Kidney capillary endothelial cell (primary cell): Measurements from ENCODE around the gene CTIF.

Source experiments
- DNase-seq: peaks from one replicate; pipeline ENCODE4 v3.0.0-alpha.2; 2018; ENCODE audit warnings: low spot score

Gene CTIF

GRCh38 chr18:48602759-48603390 lies 64.0 kb downstream of the CTIF start:
- no peak for DNase-seq

DNA sequence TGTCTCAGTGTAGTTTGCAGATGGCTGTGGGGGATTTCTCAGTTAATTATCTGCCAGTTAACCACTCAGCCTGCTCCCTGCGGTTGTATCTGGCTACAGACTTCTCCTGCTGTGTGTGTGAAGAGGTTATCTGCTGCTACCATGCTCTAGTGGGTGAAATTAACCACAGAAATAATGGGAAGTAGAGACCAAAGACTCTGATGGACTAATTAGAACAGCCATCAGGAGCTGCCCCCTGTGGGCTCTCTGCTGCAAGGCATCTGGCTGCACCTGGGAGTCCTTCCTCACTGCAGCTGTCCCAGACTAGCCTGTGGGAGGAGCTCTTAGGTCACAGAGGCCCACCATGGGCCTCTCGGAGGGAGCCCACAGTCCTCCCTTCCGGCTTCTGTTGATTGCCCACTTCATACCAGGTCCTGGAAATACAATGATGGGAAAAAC lies 66.6 kb downstream of the CTIF start:
- peak; percentile 18 for DNase-seq

GRCh38 chr18:48607056-48607984 lies 68.5 kb downstream of the CTIF start:
- DNase-seq = no peak

GRCh38 chr18:48608581-48608980 lies 69.8 kb downstream of the CTIF start:
- DNase-seq = no peak

- no peak for DNase-seq
Observed at GRCh38 chr18:48609114-48609513, 70.3 kb downstream of the CTIF start.

DNA sequence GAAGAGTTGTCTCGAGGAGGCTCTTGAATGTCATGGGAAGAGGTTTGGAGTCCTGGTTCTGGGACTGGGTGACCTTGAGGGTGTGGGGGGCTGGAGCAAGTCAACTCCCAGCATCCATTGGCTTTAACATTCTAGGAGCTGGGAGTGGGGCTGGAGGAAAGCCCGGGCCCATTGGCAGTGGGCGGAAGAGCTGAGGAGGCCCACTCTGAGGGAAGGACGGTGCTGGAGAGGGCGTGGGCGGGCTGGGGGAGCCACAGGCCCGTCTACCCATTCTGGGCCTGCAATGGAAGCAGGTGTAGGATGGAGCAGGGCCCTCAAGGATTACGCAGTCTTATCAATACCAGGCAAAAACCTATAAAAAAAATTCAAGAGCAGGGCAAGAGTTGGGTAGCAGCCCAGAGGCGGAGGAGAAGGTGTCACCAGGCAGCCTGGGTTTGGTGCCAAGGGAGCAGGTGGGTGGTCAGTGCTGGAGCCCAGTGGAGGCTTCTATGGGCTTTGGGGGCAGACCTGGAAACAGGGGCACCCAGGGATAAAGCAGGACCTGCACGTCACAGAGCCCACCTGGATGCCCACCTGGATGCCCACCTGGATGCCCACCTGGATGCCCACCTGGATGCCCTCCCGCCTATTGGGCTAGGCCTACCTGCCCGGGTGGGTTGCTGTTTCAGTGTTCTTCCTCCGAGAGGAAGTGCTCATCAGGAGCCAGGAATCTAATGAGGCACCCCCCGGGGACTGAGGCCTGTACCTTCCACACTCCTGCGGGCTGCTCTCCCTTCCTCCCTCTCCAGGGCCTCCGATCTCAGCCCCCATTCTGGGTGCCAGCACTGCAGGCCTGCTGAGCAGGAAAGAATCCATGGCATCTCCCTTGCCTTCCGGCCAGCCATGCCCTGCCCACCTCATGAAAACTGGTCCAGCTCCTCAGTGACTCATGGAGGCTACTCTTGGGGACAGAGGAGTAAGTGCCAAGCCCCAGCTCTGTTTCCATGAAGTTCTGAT lies 71.3 kb downstream of the CTIF start:
- DNase-seq = no peak

- DNase-seq = no peak
Observed at GRCh38 chr18:48611203-48611602, 72.4 kb downstream of the CTIF start.

GRCh38 chr18:48611785-48612480 lies 73.1 kb downstream of the CTIF start:
- DNase-seq = no peak

DNA sequence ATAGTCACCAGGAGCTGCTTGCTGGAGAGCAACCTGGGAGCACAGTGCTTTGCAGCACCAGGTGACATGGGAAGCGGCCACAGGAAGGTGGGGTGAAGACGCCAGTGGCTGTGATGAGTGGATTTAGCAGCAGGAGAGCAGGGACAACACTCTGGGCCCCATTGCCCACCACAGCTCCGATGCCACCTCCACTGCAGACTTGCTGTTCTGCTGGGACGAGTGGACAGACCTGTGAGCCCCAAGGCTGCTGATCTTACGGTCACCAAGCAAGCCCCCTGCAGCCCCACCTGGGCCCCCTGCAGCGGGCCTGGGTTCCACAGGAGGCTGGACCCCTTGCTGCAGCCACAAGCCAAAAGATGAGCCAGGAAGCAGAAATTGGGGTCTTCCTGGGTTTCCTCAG lies 73.7 kb downstream of the CTIF start:
- no peak for DNase-seq

DNA sequence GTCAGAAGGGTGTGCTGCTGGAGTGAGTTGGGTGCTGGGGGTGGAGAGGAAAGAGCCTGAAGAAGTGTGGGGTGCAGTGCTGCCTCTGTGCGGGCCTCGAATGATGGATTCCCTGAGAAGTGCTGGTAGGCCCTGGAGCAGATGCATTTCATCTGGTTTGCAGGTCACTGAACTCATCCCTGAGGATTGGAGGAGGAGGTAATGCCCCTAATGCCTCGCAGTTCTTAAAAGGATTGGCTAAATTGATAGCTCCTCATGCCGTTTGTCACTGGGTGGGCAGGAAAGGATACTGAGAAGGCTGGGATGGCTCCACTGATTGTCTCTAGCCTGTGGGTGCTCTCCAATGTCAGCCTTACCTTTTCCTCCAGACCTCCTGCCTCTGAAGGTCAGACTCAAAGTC lies 74.1 kb downstream of the CTIF start:
- DNase-seq = no peak

GRCh38 chr18:48613589-48614404 lies 75.0 kb downstream of the CTIF start:
- DNase-seq = no peak

DNA sequence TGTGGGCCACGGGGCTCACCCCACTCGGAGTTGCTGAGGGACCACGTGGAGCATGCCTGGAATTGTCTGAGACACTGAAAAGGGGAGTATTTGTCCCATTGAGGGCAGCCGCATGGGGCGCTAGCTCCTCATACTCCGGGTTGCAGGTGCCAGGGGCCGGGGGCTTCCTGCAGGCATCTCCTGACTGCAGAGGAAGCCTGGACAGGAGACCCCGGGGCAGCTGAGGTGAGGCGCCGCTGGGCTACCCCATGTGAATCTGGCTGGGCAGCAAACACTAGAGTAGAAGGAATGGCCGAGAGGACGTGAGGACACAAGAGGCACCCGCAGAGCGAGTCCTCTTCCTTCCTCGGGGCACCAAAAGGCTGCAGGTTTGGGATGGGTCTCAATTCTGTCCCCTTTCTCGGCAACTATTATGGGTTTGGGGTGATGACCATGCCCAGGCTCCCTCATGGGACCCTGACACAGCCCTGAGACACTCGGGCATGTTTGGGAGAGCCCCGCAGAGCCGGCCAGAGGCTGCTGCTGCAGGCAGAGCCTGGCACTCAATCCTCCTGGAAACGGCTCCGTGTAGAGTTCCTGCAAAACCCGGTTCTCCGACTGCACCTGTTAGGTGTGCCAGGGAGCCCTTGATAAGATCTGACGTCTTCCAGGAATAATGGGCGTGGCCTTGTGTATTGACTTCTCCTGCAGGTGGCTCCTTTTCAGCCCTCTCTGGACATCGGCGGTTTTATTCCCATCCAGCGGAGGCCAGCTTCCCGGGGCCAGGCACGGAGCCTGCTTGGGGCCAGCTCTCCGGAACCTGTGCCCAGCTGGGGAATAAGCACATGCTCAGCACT lies 77.0 kb downstream of the CTIF start:
- DNase-seq = no peak

- DNase-seq = no peak
Observed at GRCh38 chr18:48616484-48617255, 77.8 kb downstream of the CTIF start.

DNA sequence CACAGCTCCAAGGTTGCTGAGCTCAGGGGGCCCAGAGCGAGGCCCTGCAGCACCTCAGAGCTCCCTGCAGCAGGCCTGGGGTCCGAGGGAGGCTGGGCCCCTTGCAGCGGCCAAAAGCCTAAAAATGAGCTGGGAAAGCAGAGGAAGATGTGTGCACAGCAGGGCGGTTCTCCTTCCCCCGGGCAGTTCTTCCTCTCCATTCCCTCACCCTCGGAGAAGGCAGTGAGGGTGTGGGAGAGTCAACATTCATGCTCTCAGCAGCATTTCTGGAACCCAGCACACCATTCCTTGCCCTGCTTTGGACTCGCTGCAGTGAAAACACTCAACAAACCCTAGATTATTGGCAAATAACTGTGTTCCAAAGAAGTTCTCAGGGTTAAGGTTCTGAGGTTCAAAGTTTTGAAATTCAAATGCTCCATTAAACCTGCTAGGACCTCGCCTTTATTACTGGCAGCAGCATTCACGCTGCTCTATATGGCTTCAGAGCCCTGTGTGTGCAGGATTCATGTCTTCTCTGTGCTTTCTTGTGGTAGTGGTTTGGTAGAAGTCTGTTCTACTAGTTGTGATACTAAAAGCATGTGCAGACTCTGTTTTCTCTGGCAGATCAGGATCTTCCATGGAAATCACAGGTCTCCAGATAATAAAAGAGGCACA lies 79.1 kb downstream of the CTIF start:
- DNase-seq = no peak

DNA sequence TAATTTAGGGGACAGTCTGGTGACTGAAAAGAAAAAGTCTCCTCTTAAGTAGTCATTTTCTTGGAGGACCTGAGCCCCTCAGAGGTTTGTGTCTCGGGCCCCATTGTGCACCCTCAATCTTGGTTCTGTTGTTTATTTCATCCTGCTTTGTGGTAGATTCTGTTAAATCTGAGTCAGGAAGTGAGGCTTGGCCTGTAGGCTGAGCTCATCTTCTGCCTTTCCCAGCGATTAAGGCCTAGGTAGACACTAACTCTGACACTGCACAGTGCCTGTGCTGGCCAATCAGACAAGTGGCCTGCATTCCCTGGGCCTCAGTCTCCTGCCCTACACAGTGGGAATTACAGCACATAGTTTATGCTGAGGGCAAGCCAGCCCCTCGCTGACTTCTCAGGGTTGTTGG lies 80.2 kb downstream of the CTIF start:
- DNase-seq = no peak

- no peak for DNase-seq
Observed at GRCh38 chr18:48619501-48619900, 80.7 kb downstream of the CTIF start.

DNA sequence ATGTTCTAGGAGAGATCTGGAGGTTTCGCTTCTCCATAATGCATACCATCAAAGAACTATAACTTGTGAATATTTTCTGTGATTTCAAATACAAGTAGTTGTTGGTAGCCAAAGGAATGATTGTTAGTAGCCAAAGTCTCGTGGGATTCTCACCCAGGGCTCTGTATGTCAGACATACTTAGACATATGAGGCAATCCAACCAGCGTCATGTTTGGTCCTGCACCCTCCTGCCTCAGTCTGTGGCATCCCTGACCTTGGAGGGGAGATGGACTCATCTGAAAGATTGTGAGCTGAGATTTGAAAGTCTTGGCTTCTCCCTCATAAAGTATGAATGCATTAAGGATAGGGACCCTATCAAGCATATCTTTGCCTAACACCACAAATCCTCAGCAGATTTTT lies 81.2 kb downstream of the CTIF start:
- DNase-seq = no peak

DNA sequence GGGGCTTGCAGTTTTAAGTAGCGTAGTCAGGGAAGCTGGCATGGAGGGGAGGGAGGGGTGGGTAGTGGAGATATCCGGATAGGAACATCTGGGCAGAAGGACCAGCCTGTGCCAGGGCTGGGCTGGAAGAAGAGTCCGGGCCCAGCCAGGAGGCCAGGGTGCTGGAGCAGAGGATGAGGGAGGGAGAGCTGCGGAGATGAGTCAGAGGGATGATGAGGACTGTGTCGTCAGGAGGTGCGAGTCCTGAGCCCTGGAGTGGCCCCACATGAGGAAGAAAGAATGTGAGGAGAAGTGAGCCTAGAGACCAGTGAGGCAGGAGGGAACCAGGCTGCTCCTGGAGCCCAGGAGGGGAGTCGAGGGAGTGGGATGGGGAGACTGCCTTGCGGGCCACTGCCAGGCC lies 82.4 kb downstream of the CTIF start:
- DNase-seq = no peak
